Stimulated activated naive CD4-positive, alpha-beta T cell (primary cell): ENCODE measurements around the gene PPP2R3A.
"Not testable (repeated sequence)": the region's sequence is repeated elsewhere in the genome, so short reads cannot be mapped to it uniquely, and the experiment has no call there.

Experiments
- DNase-seq, 6 experiments: peaks; one replicate each; lab custom pipeline; 2025; lab: John Stamatoyannopoulos, UW

PPP2R3A gene

GRCh38 chr3:136162322-136162721, 196.8 kb downstream of the PPP2R3A start:
- no peak for DNase-seq

- DNase-seq: not testable (repeated sequence)
These were observed 198.1 kb downstream of the PPP2R3A start for GRCh38 chr3:136163607-136164006.

GRCh38 chr3:136166507-136166906, 201.0 kb downstream of the PPP2R3A start:
- DNase-seq: no peak

- DNase-seq: not testable (repeated sequence)
These were observed 202.7 kb downstream of the PPP2R3A start for GRCh38 chr3:136168236-136168635.

- DNase-seq: no peak
These were observed 205.6 kb downstream of the PPP2R3A start for GRCh38 chr3:136171097-136171542.

- DNase-seq: no peak
These were observed 208.5 kb downstream of the PPP2R3A start for GRCh38 chr3:136173939-136174490.

GRCh38 chr3:136177876-136178275, 212.3 kb downstream of the PPP2R3A start:
- no peak for DNase-seq

GRCh38 chr3:136181741-136182140, 216.2 kb downstream of the PPP2R3A start:
- no peak for DNase-seq

- no peak for DNase-seq
These were observed 219.2 kb downstream of the PPP2R3A start for GRCh38 chr3:136184703-136185102.

GRCh38 chr3:136186344-136186743, 220.8 kb downstream of the PPP2R3A start:
- DNase-seq: peak in 2 of 6 experiments; percentile 11 to 15

- DNase-seq: no peak
These were observed 221.3 kb downstream of the PPP2R3A start for GRCh38 chr3:136186846-136187245.

GRCh38 chr3:136187868-136188267, 222.3 kb downstream of the PPP2R3A start:
- DNase-seq: no peak

- no peak for DNase-seq
These were observed 223.5 kb downstream of the PPP2R3A start for GRCh38 chr3:136189043-136189442.

GRCh38 chr3:136189859-136190617, 224.5 kb downstream of the PPP2R3A start:
- DNase-seq: no peak

- DNase-seq: not testable (repeated sequence)
These were observed 226.7 kb downstream of the PPP2R3A start for GRCh38 chr3:136192195-136192594.

GRCh38 chr3:136192831-136193230, 227.3 kb downstream of the PPP2R3A start:
- no peak for DNase-seq

GRCh38 chr3:136193278-136194054, 227.9 kb downstream of the PPP2R3A start:
- DNase-seq: no peak

- DNase-seq: peak; percentile 62 to 74 (median 68)
These were observed 229.1 kb downstream of the PPP2R3A start for GRCh38 chr3:136194409-136195257.

- DNase-seq: peak; percentile 64 to 84 (median 78)
These were observed 229.9 kb downstream of the PPP2R3A start for GRCh38 chr3:136195258-136196063.

- no peak for DNase-seq
These were observed 230.5 kb downstream of the PPP2R3A start, which contains the start of gene MSL2 for GRCh38 chr3:136196064-136196400. Gene MSL2 (minus strand): TSS chr3:136196335. CDS start chr3:136195113, 1,222 bp downstream.
